Kidney (tissue), 11 donors: Measurements from ENCODE around the gene KCNJ18. TPM values are rescaled to one million over a fixed set of nuclear protein-coding genes. Genes with fewer than 3 reads are reported as not detected.
"Not testable (repeated sequence)": the region's sequence is repeated elsewhere in the genome, so short reads cannot be mapped to it uniquely, and the experiment has no call there.

ENCODE experiments used
- DNase-seq, 5 donors: peaks; one replicate each; pipeline ENCODE4 v3.0.0-alpha.2; 2013 to 2020
- FAIRE-seq: peaks from 2 replicates; lab custom pipeline; 2012; peaks lifted over from hg19 to GRCh38; lab: Jason Lieb, UNC
- H3K27ac ChIP-seq, 2 donors: one replicate each; pipeline ENCODE4 v1.7.0; 2013; ENCODE audit warnings: low read depth in 2 of 2, low read length in 2 of 2, inconsistent platforms in 1 of 2
- H3K27me3 ChIP-seq: one replicate; pipeline ENCODE4 v1.7.1; 2013; ENCODE audit warnings: low read length, inconsistent platforms; ENCODE audit not compliant: control insufficient read depth, insufficient read depth
- H3K36me3 ChIP-seq, 3 donors: one replicate each; pipeline versions ENCODE4 v1.7.0 to v1.7.1; 2013; ENCODE audit warnings: low read length in 3 of 3, control low read depth in 1 of 3, inconsistent platforms in 1 of 3; ENCODE audit not compliant: insufficient read depth in 3 of 3, control insufficient read depth in 2 of 3
- H3K4me1 ChIP-seq, 3 donors: one replicate each; pipeline versions ENCODE4 v1.7.0 to v1.7.1; 2013; ENCODE audit warnings: low read length in 3 of 3, inconsistent platforms in 1 of 3, low read depth in 1 of 3; ENCODE audit not compliant: control insufficient read depth in 2 of 3, insufficient read depth in 2 of 3
- H3K4me3 ChIP-seq, 3 donors: one replicate each; pipeline versions ENCODE4 v1.7.0 to v1.8.1; 2013; ENCODE audit warnings: low read length in 3 of 3, control low read depth in 1 of 3, inconsistent platforms in 1 of 3
- H3K9ac ChIP-seq, 3 donors: one replicate each; pipeline versions ENCODE4 v1.7.0 to v1.7.1; 2013; ENCODE audit warnings: low read length in 3 of 3, control low read depth in 1 of 3, inconsistent platforms in 1 of 3
- H3K9me3 ChIP-seq, 3 donors: one replicate each; pipeline versions ENCODE4 v1.7.0 to v1.7.1; 2013; ENCODE audit warnings: low read length in 3 of 3, control low read depth in 1 of 3, inconsistent platforms in 1 of 3; ENCODE audit not compliant: control insufficient read depth in 2 of 3, insufficient read depth in 1 of 3
- intact Hi-C: fragments of 100-400 bp; cut with DNase I; formaldehyde crosslinking; loops from one replicate; pipeline ENCODE4 v1.11.1; 2022
- polyA plus RNA-seq: library from polyadenylated mRNA; stranded (reverse); fragments of 350-450 nt; fragmentation: Illumina TruSeq; extraction: RNeasy Lipid Tissue Mini Kit (QIAGEN cat#74804); gene quantifications from one replicate; pipeline ENCODE4 v1.2.3, GENCODE V29; 2014; ENCODE audit warnings: low read depth, low replicate concordance; ENCODE audit not compliant: insufficient read depth
- total RNA-seq: library from RNA; stranded (reverse); fragmentation: NEBNext Ultra II Directional; extraction: Animal tissue kit (Norgen Biotek cat#: 25700); gene quantifications from one replicate; pipeline ENCODE4 v1.2.1, GENCODE V29; 2021
- donor health status: control.
- donor health status: control.
- donor health status: DM: yes; HTN: yes; CAD: no.
- donor health status: Normal renal cell carcinoma (clear cell type).

Gene KCNJ18
- total and polyA plus RNA-seq, 2 donors from 2014 or later, result not detected

DNA sequence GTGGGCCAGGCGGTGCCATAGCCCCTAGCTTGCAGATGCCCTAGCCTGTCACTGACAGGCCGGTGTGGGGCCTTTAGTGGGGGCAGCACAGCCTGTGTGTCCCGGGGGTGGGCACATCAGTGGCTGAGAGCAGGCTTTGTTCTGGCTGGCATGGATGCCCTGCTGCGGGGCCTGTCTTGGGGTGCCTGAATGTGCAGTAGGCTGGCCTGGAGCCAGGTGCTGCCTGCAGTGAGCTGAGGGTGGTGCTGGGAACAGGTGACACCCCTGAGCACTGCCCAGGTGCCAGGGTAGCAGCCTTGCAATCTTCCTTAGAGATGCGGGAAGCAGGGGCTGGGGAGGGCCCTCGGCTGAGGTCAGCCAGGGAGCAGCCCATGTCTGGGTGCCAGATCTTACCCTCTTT is 8.8 kb downstream of the KCNJ18 start:
- H3K4me1 ChIP-seq, H3K9me3 ChIP-seq, H3K4me3 ChIP-seq, H3K9ac ChIP-seq, intact Hi-C loops, H3K27me3 ChIP-seq, H3K36me3 ChIP-seq, FAIRE-seq, H3K27ac ChIP-seq: not testable (repeated sequence)
- peak in 1 of 5 donors; percentile 57 for DNase-seq

DNA sequence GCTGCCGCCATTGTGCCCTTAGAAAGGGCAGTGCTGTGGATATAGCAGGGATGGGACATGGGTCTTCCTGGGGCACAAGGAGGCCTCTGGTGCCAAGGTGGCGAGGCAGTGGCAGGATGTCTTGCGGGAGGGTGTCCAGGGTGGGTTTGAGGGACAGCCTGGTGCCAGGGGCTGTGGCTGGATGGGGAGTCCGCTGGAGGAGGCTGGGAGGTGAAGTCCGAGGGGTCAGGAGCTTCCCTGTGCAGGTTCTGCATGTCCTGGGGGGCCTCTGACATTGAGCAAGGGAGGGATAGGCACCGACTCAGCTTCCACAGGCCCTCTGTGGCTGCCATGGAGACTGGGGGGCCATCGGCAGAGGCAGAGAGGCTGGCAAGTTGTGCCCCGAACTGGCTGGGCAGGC is 9.7 kb downstream of the KCNJ18 start:
- intact Hi-C loops, H3K9ac ChIP-seq, H3K9me3 ChIP-seq, H3K27me3 ChIP-seq, H3K27ac ChIP-seq, H3K4me1 ChIP-seq, H3K4me3 ChIP-seq, FAIRE-seq, H3K36me3 ChIP-seq: not testable (repeated sequence)
- DNase-seq, result peak in 1 of 5 donors; percentile 41

DNA sequence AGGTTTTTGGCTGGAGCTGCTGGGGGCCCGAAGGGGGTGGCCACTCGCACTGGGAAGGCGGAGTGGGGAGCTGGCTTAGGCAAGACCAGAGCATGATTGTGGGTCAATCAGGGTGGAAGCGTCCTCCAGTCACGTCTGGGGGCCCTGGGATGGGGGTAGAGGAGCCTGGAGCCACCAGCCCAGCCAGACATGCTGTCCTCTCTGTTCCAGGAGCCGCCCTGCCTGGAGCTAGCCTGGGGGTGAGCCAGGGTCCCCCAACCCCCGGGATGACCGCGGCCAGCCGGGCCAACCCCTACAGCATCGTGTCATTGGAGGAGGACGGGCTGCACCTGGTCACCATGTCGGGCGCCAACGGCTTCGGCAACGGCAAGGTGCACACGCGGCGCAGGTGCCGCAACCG is 10.2 kb downstream of the KCNJ18 start:
- H3K9me3 ChIP-seq, H3K27ac ChIP-seq, H3K9ac ChIP-seq, H3K36me3 ChIP-seq, FAIRE-seq, H3K4me3 ChIP-seq, intact Hi-C loops, H3K4me1 ChIP-seq, H3K27me3 ChIP-seq: not testable (repeated sequence)
- peak in 2 of 5 donors; percentile 10 to 62 for DNase-seq

DNA sequence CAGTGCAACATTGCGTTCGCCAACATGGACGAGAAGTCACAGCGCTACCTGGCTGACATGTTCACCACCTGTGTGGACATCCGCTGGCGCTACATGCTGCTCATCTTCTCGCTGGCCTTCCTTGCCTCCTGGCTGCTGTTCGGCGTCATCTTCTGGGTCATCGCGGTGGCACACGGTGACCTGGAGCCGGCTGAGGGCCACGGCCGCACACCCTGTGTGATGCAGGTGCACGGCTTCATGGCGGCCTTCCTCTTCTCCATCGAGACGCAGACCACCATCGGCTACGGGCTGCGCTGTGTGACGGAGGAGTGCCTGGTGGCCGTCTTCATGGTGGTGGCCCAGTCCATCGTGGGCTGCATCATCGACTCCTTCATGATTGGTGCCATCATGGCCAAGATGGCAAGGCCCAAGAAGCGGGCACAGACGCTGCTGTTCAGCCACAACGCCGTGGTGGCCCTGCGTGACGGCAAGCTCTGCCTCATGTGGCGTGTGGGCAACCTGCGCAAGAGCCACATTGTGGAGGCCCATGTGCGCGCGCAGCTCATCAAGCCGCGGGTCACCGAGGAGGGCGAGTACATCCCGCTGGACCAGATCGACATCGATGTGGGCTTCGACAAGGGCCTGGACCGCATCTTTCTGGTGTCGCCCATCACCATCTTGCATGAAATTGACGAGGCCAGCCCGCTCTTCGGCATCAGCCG is 10.8 kb downstream of the KCNJ18 start:
- peak in 1 of 5 donors; percentile 5 for DNase-seq

DNA sequence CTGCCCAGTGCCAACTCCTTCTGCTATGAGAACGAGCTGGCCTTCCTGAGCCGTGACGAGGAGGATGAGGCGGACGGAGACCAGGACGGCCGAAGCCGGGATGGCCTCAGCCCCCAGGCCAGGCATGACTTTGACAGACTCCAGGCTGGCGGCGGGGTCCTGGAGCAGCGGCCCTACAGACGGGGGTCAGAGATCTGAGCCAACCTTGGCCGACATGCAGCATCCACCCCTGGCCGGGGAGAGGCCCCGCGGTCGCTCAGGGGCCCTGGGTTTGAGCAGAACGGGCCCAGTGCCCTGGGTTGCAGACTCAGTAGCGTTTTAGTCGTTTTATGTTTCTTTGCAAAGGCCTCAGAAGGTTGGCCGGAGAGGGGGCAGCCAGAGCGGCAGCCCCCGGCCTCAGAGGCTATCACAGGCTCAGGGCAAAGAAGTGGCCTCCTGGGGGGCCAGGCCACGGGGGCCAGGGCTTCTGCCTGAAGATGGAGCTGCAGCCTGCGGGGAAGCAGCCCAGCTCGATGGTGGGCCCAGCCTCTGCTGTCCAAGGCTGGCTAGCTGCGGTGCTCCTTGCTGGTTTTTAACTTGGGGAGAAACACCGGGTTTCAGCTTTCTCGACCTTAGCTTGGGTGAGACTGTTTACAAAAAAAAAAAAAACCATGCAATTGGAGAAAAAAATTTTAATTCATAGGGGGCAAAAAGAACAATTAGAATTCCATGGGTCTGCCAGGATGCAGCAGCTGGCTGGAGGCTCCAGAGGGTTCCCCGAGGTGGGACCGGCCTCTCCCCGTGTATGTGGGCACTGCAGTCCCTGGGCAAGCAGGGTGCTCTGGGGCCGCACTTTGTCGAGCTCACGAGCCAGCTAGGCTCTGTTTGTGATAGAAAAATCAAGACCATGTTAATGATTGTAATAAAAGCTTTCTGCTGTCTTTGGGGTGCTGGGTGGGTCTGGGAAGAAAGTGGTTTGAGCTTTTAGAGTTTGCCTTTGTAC is 11.9 kb downstream of the KCNJ18 start:
- intact Hi-C loops, result not testable (repeated sequence)

More for the DNA sequence above, 10.8 kb downstream of the KCNJ18 start:
- H3K36me3 ChIP-seq, H3K9ac ChIP-seq, H3K4me3 ChIP-seq, intact Hi-C loops, H3K27ac ChIP-seq, H3K27me3 ChIP-seq, H3K4me1 ChIP-seq, FAIRE-seq, H3K9me3 ChIP-seq: not testable (repeated sequence)

More for the DNA sequence above, 11.9 kb downstream of the KCNJ18 start:
- H3K36me3 ChIP-seq, H3K9me3 ChIP-seq, H3K4me1 ChIP-seq, H3K27ac ChIP-seq, H3K27me3 ChIP-seq, H3K9ac ChIP-seq, H3K4me3 ChIP-seq, FAIRE-seq: not testable (repeated sequence)
- peak in 2 of 5 donors; percentile 9 to 65 for DNase-seq
